HEK293 (cell line): ENCODE measurements around the gene FXN.

ENCODE experiments used
- CTCF ChIA-PET: fragments of 350-600 bp; formaldehyde crosslinking; extraction: SDS; loops from one replicate; lab custom pipeline; 2021; ENCODE audit warnings: antibody characterized with exemption; lab: Yijun Ruan, JAX
- POLR2A ChIA-PET: fragments of 300-600 bp; formaldehyde crosslinking; extraction: SDS; loops from one replicate; lab custom pipeline; 2020; ENCODE audit warnings: antibody characterized with exemption, inconsistent platforms; lab: Yijun Ruan, JAX
- H3K27ac ChIP-seq: fragments of 200-500 bp; sonication (Bioruptor generic); 2 replicates; pipeline ENCODE4 v1.5.1; 2014; ENCODE audit warnings: low read depth, low read length, control low read depth, inconsistent platforms; ENCODE audit errors: extremely low read depth
- H3K36me3 ChIP-seq, 2 experiments: fragments of 200-500 bp in 1 of 2; sonication (Bioruptor generic) in 1 of 2; 1 replicate in 1 of 2; 2 replicates in 1 of 2; pipeline ENCODE4 v1.5.1; 2014 to 2017; ENCODE audit warnings: inconsistent platforms in 2 of 2, low read length in 2 of 2; ENCODE audit not compliant: control insufficient read depth in 2 of 2, insufficient read depth in 1 of 2
- H3K4me1 ChIP-seq: fragments of 200-500 bp; sonication (Bioruptor generic); 2 replicates; pipeline ENCODE4 v1.5.1; 2014; ENCODE audit warnings: mild to moderate bottlenecking, low read length, inconsistent platforms; ENCODE audit not compliant: control insufficient read depth, insufficient read depth
- H3K4me3 ChIP-seq: 2 replicates; pipeline ENCODE4 v1.5.1; 2011; ENCODE audit warnings: low read depth, mild to moderate bottlenecking, control low read depth, low read length, moderate library complexity
- H3K9me3 ChIP-seq: fragments of 200-500 bp; sonication (Bioruptor generic); 2 replicates; pipeline ENCODE4 v1.5.1; 2014; ENCODE audit warnings: low read depth, low read length, inconsistent platforms; ENCODE audit not compliant: control insufficient read depth, insufficient read depth
- BCL11A ChIP-seq: fragments of 450-650 bp; formaldehyde crosslinking; IDR thresholded peaks from 2 replicates; pipeline ENCODE4 v1.5.1; 2016; ENCODE audit warnings: low read depth, missing biosample characterization, missing genetic modification characterization
- KLF10 ChIP-seq: fragments of 450-650 bp; IDR thresholded peaks from 2 replicates; pipeline ENCODE4 v1.5.1; 2018; ENCODE audit warnings: missing biosample characterization, mild to moderate bottlenecking, missing genetic modification characterization
- MZF1 ChIP-seq: fragments of 450-650 bp; formaldehyde crosslinking; IDR thresholded peaks from 2 replicates; pipeline ENCODE4 v1.5.1; 2017; ENCODE audit warnings: missing biosample characterization, missing genetic modification characterization, borderline replicate concordance
- ZBTB8A ChIP-seq: fragments of 450-650 bp; formaldehyde crosslinking; IDR thresholded peaks from 2 replicates; pipeline ENCODE4 v1.5.1; 2016; ENCODE audit warnings: missing biosample characterization, missing genetic modification characterization
- ZNF112 ChIP-seq: fragments of 450-650 bp; formaldehyde crosslinking; IDR thresholded peaks from 2 replicates; pipeline ENCODE4 v1.5.0; 2017; ENCODE audit warnings: missing biosample characterization, missing genetic modification characterization
- ZNF184 ChIP-seq: fragments of 450-650 bp; IDR thresholded peaks from 2 replicates; pipeline ENCODE4 v1.5.1; 2018; ENCODE audit warnings: missing biosample characterization, mild to moderate bottlenecking, missing genetic modification characterization
- ZNF274 ChIP-seq, 2 experiments: fragments of 200-500 bp in 1 of 2; fragments of 450-650 bp in 1 of 2; sonication (Bioruptor generic) in 1 of 2; formaldehyde crosslinking in 1 of 2; IDR thresholded peaks; 2 replicates each; pipeline versions ENCODE4 v1.5.1 to v1.6.1; 2014 to 2016; ENCODE audit warnings: borderline replicate concordance in 1 of 2, inconsistent platforms in 1 of 2, low read length in 1 of 2, missing biosample characterization in 1 of 2, missing genetic modification characterization in 1 of 2
- ZNF514 ChIP-seq: fragments of 450-650 bp; formaldehyde crosslinking; IDR thresholded peaks from 2 replicates; pipeline ENCODE4 v1.5.1; 2016; ENCODE audit warnings: missing biosample characterization, missing genetic modification characterization
- ZNF549 ChIP-seq: fragments of 450-650 bp; IDR thresholded peaks from 2 replicates; pipeline ENCODE4 v1.5.1; 2018; ENCODE audit warnings: missing biosample characterization, missing genetic modification characterization, mild to moderate bottlenecking, inconsistent platforms, moderate library complexity
- ZNF555 ChIP-seq: fragments of 450-650 bp; formaldehyde crosslinking; conservative IDR thresholded peaks from 2 replicates; pipeline ENCODE4 v1.5.1; 2017; ENCODE audit warnings: missing biosample characterization, mild to moderate bottlenecking, missing genetic modification characterization, inconsistent platforms
- ZNF837 ChIP-seq: fragments of 450-650 bp; formaldehyde crosslinking; IDR thresholded peaks from 2 replicates; pipeline ENCODE4 v1.5.1; 2016; ENCODE audit warnings: missing biosample characterization, missing genetic modification characterization
- ZNF843 ChIP-seq: fragments of 450-650 bp; formaldehyde crosslinking; IDR thresholded peaks from 2 replicates; pipeline ENCODE4 v1.5.1; 2016; ENCODE audit warnings: missing biosample characterization, missing genetic modification characterization
- TF ChIP-seq, protein P1 (sequence below): fragments of 450-650 bp; formaldehyde crosslinking; IDR thresholded peaks from 2 replicates; pipeline ENCODE4 v1.5.1; 2016; ENCODE audit warnings: missing biosample characterization, missing genetic modification characterization, borderline replicate concordance
- TF ChIP-seq, protein P2 (sequence below): fragments of 450-650 bp; IDR thresholded peaks from 2 replicates; pipeline ENCODE4 v1.5.1; 2018; ENCODE audit warnings: missing biosample characterization, missing genetic modification characterization
- TF ChIP-seq, protein P3 (sequence below): fragments of 450-650 bp; formaldehyde crosslinking; IDR thresholded peaks from 2 replicates; pipeline ENCODE4 v1.5.1; 2016; ENCODE audit warnings: missing biosample characterization, missing genetic modification characterization, low read depth
- TF ChIP-seq, protein P4 (sequence below): fragments of 450-650 bp; formaldehyde crosslinking; IDR thresholded peaks from 2 replicates; pipeline ENCODE4 v1.5.1; 2016; ENCODE audit warnings: missing biosample characterization, missing genetic modification characterization
- TF ChIP-seq, protein P5 (sequence below): fragments of 450-650 bp; formaldehyde crosslinking; IDR thresholded peaks from 2 replicates; pipeline ENCODE4 v1.5.1; 2016; ENCODE audit warnings: missing biosample characterization, missing genetic modification characterization
- TF ChIP-seq, protein P6 (sequence below): fragments of 450-650 bp; formaldehyde crosslinking; IDR thresholded peaks from 2 replicates; pipeline ENCODE4 v1.5.1; 2016; ENCODE audit warnings: missing biosample characterization, missing genetic modification characterization

FXN gene

DNA sequence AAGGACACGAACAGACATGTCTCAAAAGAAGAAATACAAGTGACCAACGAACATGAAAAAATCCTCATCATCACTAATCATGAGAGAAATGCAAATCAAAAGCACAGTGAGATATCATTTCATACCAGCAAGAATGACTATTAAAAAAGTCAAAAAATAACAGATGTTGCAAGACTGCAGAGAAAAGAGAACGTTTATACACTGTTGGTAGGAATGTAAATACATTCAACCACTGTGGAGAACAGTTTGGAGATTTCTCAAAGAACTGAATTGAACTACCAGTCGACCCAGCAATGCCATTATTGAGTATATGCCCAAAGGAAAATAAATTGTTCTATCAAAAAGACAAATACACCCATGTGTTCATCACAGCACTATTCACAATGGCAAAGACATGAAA lies 45.7 kb downstream of the FXN start:
- H3K9me3 ChIP-seq: no peaks in the 10 kb centered on the region
- H3K4me3 ChIP-seq: no peak overlapping the region
- no peak overlapping the region for H3K27ac ChIP-seq
- H3K4me1 ChIP-seq: no peaks in the 10 kb centered on the region
- H3K36me3 ChIP-seq: no peaks in the 10 kb centered on the region
- ChIA-PET POLR2A (no interaction called here), CTCF (no interaction called here)
- TF ChIP-seq ZNF843 (tag by site-specific recombination): no peak
- TF ChIP-seq, protein P1, sequence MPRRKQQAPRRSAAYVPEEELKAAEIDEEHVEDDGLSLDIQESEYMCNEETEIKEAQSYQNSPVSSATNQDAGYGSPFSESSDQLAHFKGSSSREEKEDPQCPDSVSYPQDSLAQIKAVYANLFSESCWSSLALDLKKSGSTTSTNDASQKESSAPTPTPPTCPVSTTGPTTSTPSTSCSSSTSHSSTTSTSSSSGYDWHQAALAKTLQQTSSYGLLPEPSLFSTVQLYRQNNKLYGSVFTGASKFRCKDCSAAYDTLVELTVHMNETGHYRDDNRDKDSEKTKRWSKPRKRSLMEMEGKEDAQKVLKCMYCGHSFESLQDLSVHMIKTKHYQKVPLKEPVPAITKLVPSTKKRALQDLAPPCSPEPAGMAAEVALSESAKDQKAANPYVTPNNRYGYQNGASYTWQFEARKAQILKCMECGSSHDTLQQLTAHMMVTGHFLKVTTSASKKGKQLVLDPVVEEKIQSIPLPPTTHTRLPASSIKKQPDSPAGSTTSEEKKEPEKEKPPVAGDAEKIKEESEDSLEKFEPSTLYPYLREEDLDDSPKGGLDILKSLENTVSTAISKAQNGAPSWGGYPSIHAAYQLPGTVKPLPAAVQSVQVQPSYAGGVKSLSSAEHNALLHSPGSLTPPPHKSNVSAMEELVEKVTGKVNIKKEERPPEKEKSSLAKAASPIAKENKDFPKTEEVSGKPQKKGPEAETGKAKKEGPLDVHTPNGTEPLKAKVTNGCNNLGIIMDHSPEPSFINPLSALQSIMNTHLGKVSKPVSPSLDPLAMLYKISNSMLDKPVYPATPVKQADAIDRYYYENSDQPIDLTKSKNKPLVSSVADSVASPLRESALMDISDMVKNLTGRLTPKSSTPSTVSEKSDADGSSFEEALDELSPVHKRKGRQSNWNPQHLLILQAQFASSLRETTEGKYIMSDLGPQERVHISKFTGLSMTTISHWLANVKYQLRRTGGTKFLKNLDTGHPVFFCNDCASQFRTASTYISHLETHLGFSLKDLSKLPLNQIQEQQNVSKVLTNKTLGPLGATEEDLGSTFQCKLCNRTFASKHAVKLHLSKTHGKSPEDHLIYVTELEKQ (tag by site-specific recombination): no peak
- TF ChIP-seq ZBTB8A: no peak
- TF ChIP-seq ZNF514 (tag by site-specific recombination): no peak
- no peak for TF ChIP-seq ZNF112
- no peak for TF ChIP-seq ZNF274 (IDR thresholded peaks at IDR 0.05; ENCODE audit: low read length)
- no peak for TF ChIP-seq ZNF274 (tag by site-specific recombination; IDR thresholded peaks at IDR 0.05; ENCODE audit: borderline replicate concordance)
- TF ChIP-seq, protein P2, sequence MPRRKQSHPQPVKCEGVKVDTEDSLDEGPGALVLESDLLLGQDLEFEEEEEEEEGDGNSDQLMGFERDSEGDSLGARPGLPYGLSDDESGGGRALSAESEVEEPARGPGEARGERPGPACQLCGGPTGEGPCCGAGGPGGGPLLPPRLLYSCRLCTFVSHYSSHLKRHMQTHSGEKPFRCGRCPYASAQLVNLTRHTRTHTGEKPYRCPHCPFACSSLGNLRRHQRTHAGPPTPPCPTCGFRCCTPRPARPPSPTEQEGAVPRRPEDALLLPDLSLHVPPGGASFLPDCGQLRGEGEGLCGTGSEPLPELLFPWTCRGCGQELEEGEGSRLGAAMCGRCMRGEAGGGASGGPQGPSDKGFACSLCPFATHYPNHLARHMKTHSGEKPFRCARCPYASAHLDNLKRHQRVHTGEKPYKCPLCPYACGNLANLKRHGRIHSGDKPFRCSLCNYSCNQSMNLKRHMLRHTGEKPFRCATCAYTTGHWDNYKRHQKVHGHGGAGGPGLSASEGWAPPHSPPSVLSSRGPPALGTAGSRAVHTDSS (tag by site-specific recombination): no peak
- TF ChIP-seq, protein P3, sequence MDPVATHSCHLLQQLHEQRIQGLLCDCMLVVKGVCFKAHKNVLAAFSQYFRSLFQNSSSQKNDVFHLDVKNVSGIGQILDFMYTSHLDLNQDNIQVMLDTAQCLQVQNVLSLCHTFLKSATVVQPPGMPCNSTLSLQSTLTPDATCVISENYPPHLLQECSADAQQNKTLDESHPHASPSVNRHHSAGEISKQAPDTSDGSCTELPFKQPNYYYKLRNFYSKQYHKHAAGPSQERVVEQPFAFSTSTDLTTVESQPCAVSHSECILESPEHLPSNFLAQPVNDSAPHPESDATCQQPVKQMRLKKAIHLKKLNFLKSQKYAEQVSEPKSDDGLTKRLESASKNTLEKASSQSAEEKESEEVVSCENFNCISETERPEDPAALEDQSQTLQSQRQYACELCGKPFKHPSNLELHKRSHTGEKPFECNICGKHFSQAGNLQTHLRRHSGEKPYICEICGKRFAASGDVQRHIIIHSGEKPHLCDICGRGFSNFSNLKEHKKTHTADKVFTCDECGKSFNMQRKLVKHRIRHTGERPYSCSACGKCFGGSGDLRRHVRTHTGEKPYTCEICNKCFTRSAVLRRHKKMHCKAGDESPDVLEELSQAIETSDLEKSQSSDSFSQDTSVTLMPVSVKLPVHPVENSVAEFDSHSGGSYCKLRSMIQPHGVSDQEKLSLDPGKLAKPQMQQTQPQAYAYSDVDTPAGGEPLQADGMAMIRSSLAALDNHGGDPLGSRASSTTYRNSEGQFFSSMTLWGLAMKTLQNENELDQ (tag by site-specific recombination): no peak
- no peak for TF ChIP-seq BCL11A (tag by site-specific recombination)
- TF ChIP-seq, protein P4, sequence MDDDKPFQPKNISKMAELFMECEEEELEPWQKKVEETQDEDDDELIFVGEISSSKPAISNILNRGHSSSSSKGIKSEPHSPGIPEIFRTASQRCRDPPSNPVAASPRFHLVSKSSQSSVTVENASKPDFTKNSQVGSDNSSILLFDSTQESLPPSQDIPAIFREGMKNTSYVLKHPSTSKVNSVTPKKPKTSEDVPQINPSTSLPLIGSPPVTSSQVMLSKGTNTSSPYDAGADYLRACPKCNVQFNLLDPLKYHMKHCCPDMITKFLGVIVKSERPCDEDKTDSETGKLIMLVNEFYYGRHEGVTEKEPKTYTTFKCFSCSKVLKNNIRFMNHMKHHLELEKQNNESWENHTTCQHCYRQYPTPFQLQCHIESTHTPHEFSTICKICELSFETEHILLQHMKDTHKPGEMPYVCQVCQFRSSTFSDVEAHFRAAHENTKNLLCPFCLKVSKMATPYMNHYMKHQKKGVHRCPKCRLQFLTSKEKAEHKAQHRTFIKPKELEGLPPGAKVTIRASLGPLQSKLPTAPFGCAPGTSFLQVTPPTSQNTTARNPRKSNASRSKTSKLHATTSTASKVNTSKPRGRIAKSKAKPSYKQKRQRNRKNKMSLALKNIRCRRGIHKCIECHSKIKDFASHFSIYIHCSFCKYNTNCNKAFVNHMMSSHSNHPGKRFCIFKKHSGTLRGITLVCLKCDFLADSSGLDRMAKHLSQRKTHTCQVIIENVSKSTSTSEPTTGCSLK: no peak
- no peak for TF ChIP-seq ZNF184
- no peak for TF ChIP-seq ZNF549 (tag by site-specific recombination)
- no peak for TF ChIP-seq ZNF555 (tag by site-specific recombination)
- TF ChIP-seq, protein P5, sequence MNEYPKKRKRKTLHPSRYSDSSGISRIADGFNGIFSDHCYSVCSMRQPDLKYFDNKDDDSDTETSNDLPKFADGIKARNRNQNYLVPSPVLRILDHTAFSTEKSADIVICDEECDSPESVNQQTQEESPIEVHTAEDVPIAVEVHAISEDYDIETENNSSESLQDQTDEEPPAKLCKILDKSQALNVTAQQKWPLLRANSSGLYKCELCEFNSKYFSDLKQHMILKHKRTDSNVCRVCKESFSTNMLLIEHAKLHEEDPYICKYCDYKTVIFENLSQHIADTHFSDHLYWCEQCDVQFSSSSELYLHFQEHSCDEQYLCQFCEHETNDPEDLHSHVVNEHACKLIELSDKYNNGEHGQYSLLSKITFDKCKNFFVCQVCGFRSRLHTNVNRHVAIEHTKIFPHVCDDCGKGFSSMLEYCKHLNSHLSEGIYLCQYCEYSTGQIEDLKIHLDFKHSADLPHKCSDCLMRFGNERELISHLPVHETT (tag by site-specific recombination): no peak
- TF ChIP-seq, protein P6, sequence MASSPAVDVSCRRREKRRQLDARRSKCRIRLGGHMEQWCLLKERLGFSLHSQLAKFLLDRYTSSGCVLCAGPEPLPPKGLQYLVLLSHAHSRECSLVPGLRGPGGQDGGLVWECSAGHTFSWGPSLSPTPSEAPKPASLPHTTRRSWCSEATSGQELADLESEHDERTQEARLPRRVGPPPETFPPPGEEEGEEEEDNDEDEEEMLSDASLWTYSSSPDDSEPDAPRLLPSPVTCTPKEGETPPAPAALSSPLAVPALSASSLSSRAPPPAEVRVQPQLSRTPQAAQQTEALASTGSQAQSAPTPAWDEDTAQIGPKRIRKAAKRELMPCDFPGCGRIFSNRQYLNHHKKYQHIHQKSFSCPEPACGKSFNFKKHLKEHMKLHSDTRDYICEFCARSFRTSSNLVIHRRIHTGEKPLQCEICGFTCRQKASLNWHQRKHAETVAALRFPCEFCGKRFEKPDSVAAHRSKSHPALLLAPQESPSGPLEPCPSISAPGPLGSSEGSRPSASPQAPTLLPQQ (tag by site-specific recombination): no peak
- TF ChIP-seq MZF1 (tag by site-specific recombination): no peak
- no peak for TF ChIP-seq ZNF837 (tag by site-specific recombination)
- TF ChIP-seq KLF10 (tag by site-specific recombination): no peak
